HEK293T (cell line): ENCODE measurements around the gene BDH1.
"Not testable (repeated sequence)": the region's sequence is repeated elsewhere in the genome, so short reads cannot be mapped to it uniquely, and the experiment has no call there.

ENCODE experiments used
- CTCF ChIA-PET: fragments of 350-600 bp; formaldehyde crosslinking; extraction: SDS; loops from one replicate; lab custom pipeline; 2021; ENCODE audit warnings: antibody characterized with exemption, inconsistent platforms; lab: Yijun Ruan, JAX
- POLR2A ChIA-PET: fragments of 350-600 bp; formaldehyde crosslinking; extraction: SDS; loops from one replicate; lab custom pipeline; 2020; ENCODE audit warnings: antibody characterized with exemption, inconsistent platforms; lab: Yijun Ruan, JAX
- DNase-seq: peaks from one replicate; pipeline ENCODE4 v3.0.0; 2012; ENCODE audit warnings: mixed read lengths; ENCODE audit errors: extremely low spot score
- ARNT ChIP-seq: fragments of 450-650 bp; IDR thresholded peaks from 2 replicates; pipeline ENCODE4 v1.6.1; 2017; ENCODE audit warnings: mild to moderate bottlenecking
- BHLHE40 ChIP-seq: fragments of 450-650 bp; IDR thresholded peaks from 2 replicates; pipeline ENCODE4 v1.6.1; 2016; ENCODE audit warnings: mild to moderate bottlenecking, moderate library complexity, borderline replicate concordance
- CTBP1 ChIP-seq: fragments of 450-650 bp; IDR thresholded peaks from 2 replicates; pipeline ENCODE4 v1.6.1; 2016; ENCODE audit warnings: borderline replicate concordance
- ELF4 ChIP-seq: fragments of 450-650 bp; IDR thresholded peaks from 2 replicates; pipeline ENCODE4 v1.6.1; 2017; ENCODE audit warnings: antibody characterized with exemption
- FOXA1 ChIP-seq: fragments of 450-650 bp; IDR thresholded peaks from 2 replicates; pipeline ENCODE4 v1.6.1; 2016; ENCODE audit warnings: mild to moderate bottlenecking
- FOXK2 ChIP-seq: fragments of 450-650 bp; IDR thresholded peaks from 2 replicates; pipeline ENCODE4 v1.6.1; 2016; ENCODE audit warnings: mild to moderate bottlenecking
- FOXM1 ChIP-seq: fragments of 450-650 bp; IDR thresholded peaks from 2 replicates; pipeline ENCODE4 v1.6.1; 2017; ENCODE audit warnings: mild to moderate bottlenecking, borderline replicate concordance
- HDGF ChIP-seq: fragments of 450-650 bp; IDR thresholded peaks from 2 replicates; pipeline ENCODE4 v1.6.1; 2017; ENCODE audit warnings: antibody characterized with exemption, borderline replicate concordance
- L3MBTL2 ChIP-seq: fragments of 450-650 bp; conservative IDR thresholded peaks from 2 replicates; pipeline ENCODE4 v1.6.1; 2016; ENCODE audit warnings: mild to moderate bottlenecking
- LEF1 ChIP-seq: fragments of 450-650 bp; IDR thresholded peaks from 2 replicates; pipeline ENCODE4 v1.6.1; 2017; ENCODE audit warnings: mild to moderate bottlenecking, borderline replicate concordance
- NFRKB ChIP-seq: fragments of 450-650 bp; IDR thresholded peaks from 2 replicates; pipeline ENCODE4 v1.6.1; 2016; ENCODE audit warnings: mild to moderate bottlenecking, moderate library complexity
- SP1 ChIP-seq: fragments of 450-650 bp; IDR thresholded peaks from 2 replicates; pipeline ENCODE4 v1.6.1; 2017
- SUZ12 ChIP-seq: fragments of 450-650 bp; IDR thresholded peaks from 2 replicates; pipeline ENCODE4 v1.6.1; 2016; ENCODE audit warnings: mild to moderate bottlenecking
- TARDBP ChIP-seq: fragments of 450-650 bp; IDR thresholded peaks from 2 replicates; pipeline ENCODE4 v1.6.1; 2016
- ZNF384 ChIP-seq: fragments of 450-650 bp; IDR thresholded peaks from 2 replicates; pipeline ENCODE4 v1.6.1; 2016
- TF ChIP-seq, protein P1 (sequence below): fragments of 450-650 bp; IDR thresholded peaks from 2 replicates; pipeline ENCODE4 v1.6.1; 2016

BDH1 gene

DNA sequence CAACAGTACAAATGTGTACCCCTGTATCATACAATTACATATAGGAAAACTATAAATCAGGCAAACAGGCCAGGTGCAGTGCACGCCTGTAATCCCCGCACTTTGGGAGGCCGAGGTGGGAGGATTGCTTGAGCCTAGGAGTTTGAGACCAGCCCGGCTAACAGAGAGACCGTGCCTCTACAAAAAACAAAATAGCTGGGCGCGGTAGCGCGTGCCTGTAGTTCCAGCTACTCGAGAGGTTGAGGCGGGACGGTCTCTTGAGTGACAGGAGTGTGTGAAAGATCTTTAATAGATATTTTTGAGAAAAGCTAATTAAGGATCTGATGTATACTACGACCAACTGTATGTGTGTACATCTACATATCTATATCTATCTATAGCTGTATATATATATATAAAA is 33.8 kb upstream of the BDH1 start:
- POLR2A ChIA-PET: no interaction called here
- TF ChIP-seq CTBP1 (no peak), SP1 (no peak), FOXA1 (no peak), ELF4 (no peak), BHLHE40 (no peak)
- CTCF ChIA-PET: no interaction called here
- DNase-seq: no peak

DNA sequence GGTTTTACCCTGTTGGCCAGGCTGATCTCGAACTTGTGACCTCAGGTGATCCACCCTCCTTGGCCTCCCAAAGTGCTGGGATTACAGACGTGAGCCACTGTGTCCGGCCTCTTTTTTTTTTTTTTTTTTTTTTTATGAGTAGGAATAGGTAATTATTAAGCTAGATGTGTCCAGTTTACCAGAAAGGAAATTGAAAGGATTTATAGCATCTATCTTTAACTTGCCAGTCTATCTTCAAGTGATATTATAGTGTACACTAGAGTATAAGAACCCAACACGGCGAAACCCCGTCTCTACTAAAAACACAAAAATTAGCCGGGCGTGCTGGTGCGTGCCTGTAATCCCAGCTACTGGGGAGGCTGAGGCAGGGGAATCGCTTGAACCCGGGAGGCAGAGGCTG is 31.0 kb upstream of the BDH1 start:
- DNase-seq, POLR2A ChIA-PET: not testable (repeated sequence)
- CTCF ChIA-PET: interaction anchor here (0.6 to 0.8 kb wide), 2 partner anchors 12 to 31 kb away, joined by 3 to 6 read pairs; no protein-coding TSS in a partner anchor

DNA sequence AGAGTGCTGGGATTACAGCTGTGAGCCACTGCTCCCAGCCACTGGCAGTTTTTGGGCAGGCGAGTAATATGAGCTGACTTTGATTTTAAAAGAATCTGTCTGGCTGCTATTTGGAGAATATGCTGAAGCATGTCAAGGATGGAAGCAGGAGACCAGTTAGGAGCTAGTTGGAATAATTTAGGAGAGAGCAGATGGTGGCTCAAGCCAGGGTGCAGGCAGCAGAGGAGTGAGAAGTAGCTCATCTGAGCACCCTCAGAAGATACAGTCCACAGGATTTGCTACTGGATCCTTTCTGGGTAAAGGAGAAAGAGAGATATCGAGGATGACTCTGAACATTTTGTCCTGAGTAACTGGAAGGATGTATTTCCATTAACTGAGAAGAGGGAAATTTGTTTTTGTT is 30.4 kb upstream of the BDH1 start:
- TF ChIP-seq SUZ12: no peak
- TF ChIP-seq FOXA1: no peak
- no peak for TF ChIP-seq TARDBP
- TF ChIP-seq ZNF384: no peak
- TF ChIP-seq, protein P1, sequence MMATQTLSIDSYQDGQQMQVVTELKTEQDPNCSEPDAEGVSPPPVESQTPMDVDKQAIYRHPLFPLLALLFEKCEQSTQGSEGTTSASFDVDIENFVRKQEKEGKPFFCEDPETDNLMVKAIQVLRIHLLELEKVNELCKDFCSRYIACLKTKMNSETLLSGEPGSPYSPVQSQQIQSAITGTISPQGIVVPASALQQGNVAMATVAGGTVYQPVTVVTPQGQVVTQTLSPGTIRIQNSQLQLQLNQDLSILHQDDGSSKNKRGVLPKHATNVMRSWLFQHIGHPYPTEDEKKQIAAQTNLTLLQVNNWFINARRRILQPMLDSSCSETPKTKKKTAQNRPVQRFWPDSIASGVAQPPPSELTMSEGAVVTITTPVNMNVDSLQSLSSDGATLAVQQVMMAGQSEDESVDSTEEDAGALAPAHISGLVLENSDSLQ: no peak
- TF ChIP-seq BHLHE40: no peak
- no peak for TF ChIP-seq LEF1
- TF ChIP-seq HDGF: no peak
- TF ChIP-seq CTBP1: no peak
- no peak for TF ChIP-seq ELF4
- TF ChIP-seq SP1: no peak
- TF ChIP-seq L3MBTL2: no peak
- no peak for TF ChIP-seq NFRKB
- no peak for TF ChIP-seq FOXM1
- no peak for TF ChIP-seq ARNT
- TF ChIP-seq FOXK2: no peak
- DNase-seq: no peak
- POLR2A ChIA-PET: no interaction called here
- CTCF ChIA-PET: no interaction called here

DNA sequence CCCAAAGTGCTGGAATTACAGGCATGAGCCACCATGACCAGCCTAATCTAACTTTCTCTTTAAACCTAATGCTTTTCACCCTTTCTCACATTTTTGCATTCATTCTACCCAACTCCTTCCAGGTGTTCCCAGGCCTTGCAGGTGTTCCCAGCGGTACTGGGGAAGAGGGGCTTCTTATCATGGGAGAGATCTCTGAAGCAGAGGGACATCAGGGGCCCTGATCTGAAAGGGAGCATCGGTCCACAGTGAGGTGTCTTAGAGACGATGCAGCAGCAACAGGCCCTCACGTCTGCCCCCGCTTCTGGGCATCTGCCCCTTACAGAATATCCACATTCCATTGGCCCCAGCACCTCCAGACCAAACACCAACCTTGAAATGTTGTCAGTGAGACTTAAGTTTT is 29.0 kb upstream of the BDH1 start:
- TF ChIP-seq FOXK2: no peak
- TF ChIP-seq SP1: no peak
- TF ChIP-seq ELF4: no peak
- TF ChIP-seq NFRKB: no peak
- TF ChIP-seq, protein P1: no peak
- TF ChIP-seq HDGF: no peak
- no peak for TF ChIP-seq LEF1
- CTCF ChIA-PET: no interaction called here
- POLR2A ChIA-PET: no interaction called here
- no peak for DNase-seq

DNA sequence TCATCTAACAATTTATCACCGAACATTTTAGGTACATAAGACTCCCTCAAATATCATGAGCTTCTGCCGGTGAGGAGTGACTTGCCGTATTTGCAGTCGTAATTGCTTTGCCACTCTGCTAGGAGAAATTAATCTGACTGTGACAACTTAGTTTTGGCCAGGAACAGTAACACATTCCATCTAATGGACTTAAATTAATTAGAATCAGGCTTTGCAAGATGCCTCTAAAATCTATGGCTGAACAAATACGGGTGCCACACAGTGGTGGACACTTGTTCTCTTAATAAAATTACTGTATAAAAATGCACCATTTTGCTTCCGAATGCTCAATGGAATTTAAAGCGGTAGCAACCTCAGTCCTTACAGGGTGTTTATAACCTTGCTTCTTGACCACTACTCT is 27.6 kb upstream of the BDH1 start:
- CTCF ChIA-PET: no interaction called here
- POLR2A ChIA-PET: no interaction called here
- TF ChIP-seq LEF1 (no peak), FOXM1 (no peak), ELF4 (no peak), CTBP1 (no peak), NFRKB (no peak)
- DNase-seq: no peak

DNA sequence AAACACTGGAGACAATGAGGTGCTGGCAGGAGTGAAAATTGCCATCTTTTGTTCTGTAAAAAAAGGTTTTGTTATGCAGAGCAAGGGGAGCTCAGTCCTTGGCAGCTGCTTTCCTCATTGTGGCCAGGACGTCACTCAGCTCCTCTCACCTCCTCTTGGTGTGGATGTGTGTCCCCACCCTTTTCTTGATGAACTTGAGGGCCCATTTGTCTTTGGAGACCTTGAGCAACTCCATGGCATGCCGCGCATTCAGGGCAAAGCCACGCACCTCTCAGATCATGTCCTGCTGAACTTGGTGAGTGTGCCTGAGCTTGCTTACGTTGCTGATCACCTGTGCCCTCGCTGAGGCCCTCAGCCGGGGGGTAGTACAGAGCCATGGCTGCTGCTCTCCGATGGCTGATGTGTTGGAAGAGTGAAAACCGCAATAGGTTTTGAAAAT is 24.5 kb upstream of the BDH1 start:
- TF ChIP-seq BHLHE40 (no peak), ELF4 (no peak), FOXM1 (no peak), LEF1 (no peak), FOXK2 (no peak), FOXA1 (no peak)
- CTCF ChIA-PET: no interaction called here
- POLR2A ChIA-PET: no interaction called here
- DNase-seq: no peak

DNA sequence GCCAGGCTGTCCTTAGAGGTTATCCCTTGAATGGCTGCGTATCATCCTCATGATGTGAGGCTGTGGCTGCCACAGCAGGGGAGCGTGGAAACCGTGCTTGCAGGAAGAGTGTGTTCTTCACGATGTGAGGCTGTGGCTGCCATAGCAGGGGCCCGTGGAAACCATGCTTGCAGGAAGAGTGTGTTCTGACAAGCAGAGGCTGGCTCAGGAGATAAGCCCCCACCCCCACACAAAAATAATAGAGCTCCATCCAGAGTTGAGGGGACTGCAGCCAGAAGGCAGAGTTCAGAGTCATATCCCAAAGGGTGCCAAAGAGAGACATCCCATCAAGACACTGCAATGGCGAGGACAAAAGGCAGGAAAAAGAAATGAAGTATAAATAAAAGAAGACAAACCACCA is 22.6 kb upstream of the BDH1 start:
- POLR2A ChIA-PET: no interaction called here
- no peak for TF ChIP-seq FOXM1
- TF ChIP-seq FOXK2: no peak
- no peak for TF ChIP-seq SUZ12
- TF ChIP-seq ZNF384: no peak
- no peak for TF ChIP-seq ARNT
- no peak for TF ChIP-seq L3MBTL2
- no peak for TF ChIP-seq NFRKB
- TF ChIP-seq SP1: no peak
- no peak for TF ChIP-seq ELF4
- no peak for TF ChIP-seq TARDBP
- TF ChIP-seq BHLHE40: no peak
- TF ChIP-seq, protein P1: no peak
- CTCF ChIA-PET: no interaction called here
- DNase-seq: no peak

DNA sequence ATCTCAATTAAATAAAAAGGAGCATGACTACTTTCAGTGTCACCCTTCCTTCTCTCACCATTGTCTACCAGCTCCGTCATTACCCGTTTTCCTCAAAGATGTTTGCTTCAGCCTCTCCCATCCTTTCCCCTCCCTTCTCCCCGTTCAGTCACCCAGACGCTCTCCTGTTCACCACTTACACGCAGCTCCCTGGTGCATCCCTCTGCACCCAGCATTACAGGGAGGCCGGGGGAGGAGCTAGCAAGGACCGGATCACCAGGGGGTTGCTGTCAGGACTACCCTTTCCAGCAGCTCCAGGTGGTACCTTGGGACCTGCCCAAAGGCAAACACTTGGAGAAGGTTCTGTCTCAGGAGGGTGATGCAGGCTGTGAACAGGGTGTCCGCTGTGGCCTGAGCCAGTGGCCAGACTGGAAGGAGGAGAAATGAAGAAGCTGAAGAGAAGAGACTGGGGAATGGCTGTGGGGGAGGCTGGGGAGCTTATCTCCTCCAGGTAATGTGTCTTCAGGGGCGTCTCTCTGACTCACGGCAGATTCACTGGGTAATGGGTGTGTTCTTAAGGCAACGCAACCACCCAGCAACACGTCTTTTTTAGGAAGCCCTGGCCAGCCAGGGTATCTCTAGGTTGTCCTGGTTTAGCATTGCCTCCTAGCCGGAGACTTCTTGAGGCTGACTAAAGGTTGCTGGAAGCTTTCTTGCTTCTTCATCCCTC is 21.8 kb upstream of the BDH1 start:
- ChIA-PET POLR2A (no interaction called here), CTCF (no interaction called here)
- no peak for DNase-seq
- no peak for TF ChIP-seq LEF1
- TF ChIP-seq FOXK2: no peak
- no peak for TF ChIP-seq FOXA1
- no peak for TF ChIP-seq HDGF
- no peak for TF ChIP-seq NFRKB
- no peak for TF ChIP-seq ZNF384
- TF ChIP-seq, protein P1: no peak
- TF ChIP-seq SUZ12: no peak
- TF ChIP-seq FOXM1: no peak
- TF ChIP-seq L3MBTL2: no peak
- no peak for TF ChIP-seq TARDBP
- TF ChIP-seq SP1: no peak
- no peak for TF ChIP-seq ARNT
- no peak for TF ChIP-seq BHLHE40
- TF ChIP-seq ELF4: no peak
